ENCODE results near the gene MAP2. TPM values are rescaled to one million over a fixed set of nuclear protein-coding genes. Genes with fewer than 3 reads are reported as not detected.

The MAP2 gene
- total and polyA plus RNA-seq, 2 donors (not counting 1 experiment from before 2014, with no cell fraction given): 1.8 to 3.0 TPM

DNA sequence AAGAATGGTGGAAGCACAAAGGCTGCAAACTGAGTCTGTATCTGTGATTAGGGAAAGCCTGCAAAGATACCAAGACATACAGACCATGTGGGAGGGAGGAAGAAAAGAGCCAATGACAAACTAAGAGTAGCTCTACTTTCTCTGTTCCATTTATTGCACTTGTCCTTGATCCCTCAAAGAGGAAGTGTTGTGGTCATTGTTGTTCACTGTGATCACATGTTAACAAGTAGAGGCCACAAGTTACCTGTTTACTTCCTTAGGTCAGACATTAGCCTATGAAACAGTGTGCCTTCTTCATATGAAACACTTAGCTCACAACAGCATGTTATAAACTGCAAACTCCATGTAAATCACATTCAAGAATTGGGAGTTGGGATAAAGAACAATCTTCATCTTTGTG is 32.6 kb downstream of the MAP2 start:
- H3K4me3 Mint-ChIP-seq: no peak overlapping the region
- no peaks in the 10 kb centered on the region for H3K27me3 ChIP-seq (replicated peaks in 1 of 4; ENCODE audit: control extremely low read depth in 1 of 4, control insufficient read depth in 3 of 4, insufficient read depth in 4 of 4, low read length in 3 of 4)
- ChIA-PET CTCF (no interaction called here), POLR2A (no interaction called here)
- DNase-seq (no peak), ATAC-seq (ENCODE audit: low read depth) (no peak)
- no peaks in the 10 kb centered on the region for H4K20me1 ChIP-seq (ENCODE audit: control insufficient read depth, insufficient read depth, low read length, poor library complexity, severe bottlenecking)
- no peak overlapping the region for H3K27ac Mint-ChIP-seq
- no peak overlapping the region for H3K27ac ChIP-seq (ENCODE audit: low read length in 2 of 2)
- no peaks in the 10 kb centered on the region for H3K36me3 ChIP-seq (replicated peaks in 1 of 2; ENCODE audit: control extremely low read depth in 1 of 2, control insufficient read depth in 1 of 2, extremely low read depth in 1 of 2, insufficient read depth in 2 of 2, low read length in 1 of 2)
- no peak overlapping the region for H2AFZ ChIP-seq (ENCODE audit: insufficient read depth, low read depth, low read length, poor library complexity, severe bottlenecking)
- H3K4me3 ChIP-seq (ENCODE audit: control extremely low read depth in 1 of 5, extremely low read depth in 1 of 5, insufficient read depth in 1 of 5, low read depth in 2 of 5, low read length in 4 of 5): no peak overlapping the region
- H3K4me2 ChIP-seq (replicated peaks; ENCODE audit: low read depth, low read length, poor library complexity, severe bottlenecking): no peak overlapping the region
- H3K9me3 Mint-ChIP-seq (ENCODE audit: insufficient read depth): peaks cover 2% of the 10 kb centered on the region
- no peak for TF ChIP-seq EZH2 (IDR thresholded peaks at IDR 0.05; ENCODE audit: borderline replicate concordance, insufficient read depth, low read depth, low read length, poor library complexity, severe bottlenecking)
- TF ChIP-seq, protein P1, sequence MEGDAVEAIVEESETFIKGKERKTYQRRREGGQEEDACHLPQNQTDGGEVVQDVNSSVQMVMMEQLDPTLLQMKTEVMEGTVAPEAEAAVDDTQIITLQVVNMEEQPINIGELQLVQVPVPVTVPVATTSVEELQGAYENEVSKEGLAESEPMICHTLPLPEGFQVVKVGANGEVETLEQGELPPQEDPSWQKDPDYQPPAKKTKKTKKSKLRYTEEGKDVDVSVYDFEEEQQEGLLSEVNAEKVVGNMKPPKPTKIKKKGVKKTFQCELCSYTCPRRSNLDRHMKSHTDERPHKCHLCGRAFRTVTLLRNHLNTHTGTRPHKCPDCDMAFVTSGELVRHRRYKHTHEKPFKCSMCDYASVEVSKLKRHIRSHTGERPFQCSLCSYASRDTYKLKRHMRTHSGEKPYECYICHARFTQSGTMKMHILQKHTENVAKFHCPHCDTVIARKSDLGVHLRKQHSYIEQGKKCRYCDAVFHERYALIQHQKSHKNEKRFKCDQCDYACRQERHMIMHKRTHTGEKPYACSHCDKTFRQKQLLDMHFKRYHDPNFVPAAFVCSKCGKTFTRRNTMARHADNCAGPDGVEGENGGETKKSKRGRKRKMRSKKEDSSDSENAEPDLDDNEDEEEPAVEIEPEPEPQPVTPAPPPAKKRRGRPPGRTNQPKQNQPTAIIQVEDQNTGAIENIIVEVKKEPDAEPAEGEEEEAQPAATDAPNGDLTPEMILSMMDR (IDR thresholded peaks at IDR 0.05): no peak
- H3K79me2 ChIP-seq (ENCODE audit: control insufficient read depth, insufficient read depth, low read length): no peaks in the 10 kb centered on the region
- H3K4me1 Mint-ChIP-seq: no peaks in the 10 kb centered on the region
- intact Hi-C loops (cut with micrococcal nuclease): no loop called here
- no peaks in the 10 kb centered on the region for H3K27me3 Mint-ChIP-seq
- H3K9ac ChIP-seq (ENCODE audit: low read length): no peak overlapping the region
- H3K4me1 ChIP-seq (ENCODE audit: control insufficient read depth in 2 of 2, insufficient read depth in 2 of 2, low read length in 2 of 2): no peaks in the 10 kb centered on the region
- no peaks in the 10 kb centered on the region for H3K9me3 ChIP-seq (ENCODE audit: control extremely low read depth in 1 of 3, control insufficient read depth in 2 of 3, insufficient read depth in 1 of 3, low read length in 2 of 3)

DNA sequence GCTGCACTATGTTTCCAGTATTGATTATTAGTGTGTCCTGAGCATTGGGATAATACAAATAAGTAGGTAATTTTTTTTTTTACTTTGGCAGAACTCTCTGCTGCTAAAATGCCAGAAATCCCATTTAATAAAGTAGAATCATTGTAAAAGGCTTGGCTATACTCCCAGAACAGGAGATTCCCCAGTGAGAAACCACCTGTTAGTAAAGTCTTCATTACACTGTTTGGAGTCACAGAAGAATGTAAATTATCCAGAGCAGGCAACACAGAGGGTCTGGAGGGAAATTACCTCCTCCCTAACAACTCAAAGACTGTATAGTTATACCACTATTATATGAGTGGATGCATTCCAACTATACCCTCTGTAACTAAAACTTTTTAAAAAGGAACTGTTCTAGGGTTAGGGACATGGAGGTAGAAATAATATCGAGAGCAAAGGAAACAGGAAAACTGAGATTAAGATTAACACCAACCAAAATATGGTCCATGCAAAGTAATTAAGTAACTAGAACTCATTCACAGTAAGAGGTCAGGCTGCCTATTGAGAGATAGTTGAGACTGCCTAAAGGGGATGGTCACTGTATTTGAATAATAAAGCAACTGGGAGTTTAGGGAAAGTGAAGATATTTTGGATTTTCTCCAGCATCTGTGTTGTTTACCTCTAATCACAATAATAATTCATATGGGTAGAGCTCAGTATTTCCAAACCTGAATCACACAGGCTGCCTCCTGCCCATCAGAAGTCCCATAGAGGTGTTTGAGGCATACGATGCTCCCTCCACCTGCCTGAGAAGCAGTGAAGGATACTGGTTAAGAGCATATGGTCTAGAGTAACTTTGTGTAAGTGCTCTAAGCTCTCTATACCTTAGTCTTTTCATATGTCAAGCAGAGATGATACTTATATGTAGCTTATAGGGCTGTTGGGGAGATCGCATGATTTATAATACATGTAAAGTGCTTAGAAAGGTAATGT is 34.4 kb downstream of the MAP2 start:
- Histone ChIP-seq H3K27me3 (replicated peaks in 1 of 4; ENCODE audit: control extremely low read depth in 1 of 4, control insufficient read depth in 3 of 4, insufficient read depth in 4 of 4, low read length in 3 of 4) (no peaks in the 10 kb centered on the region), H3K4me1 (ENCODE audit: control insufficient read depth in 2 of 2, insufficient read depth in 2 of 2, low read length in 2 of 2) (no peaks in the 10 kb centered on the region), H4K20me1 (ENCODE audit: control insufficient read depth, insufficient read depth, low read length, poor library complexity, severe bottlenecking) (no peaks in the 10 kb centered on the region), H3K27ac (ENCODE audit: low read length in 2 of 2) (no peak overlapping the region), H3K9me3 (ENCODE audit: control extremely low read depth in 1 of 3, control insufficient read depth in 2 of 3, insufficient read depth in 1 of 3, low read length in 2 of 3) (no peaks in the 10 kb centered on the region), H2AFZ (ENCODE audit: insufficient read depth, low read depth, low read length, poor library complexity, severe bottlenecking) (no peak overlapping the region), H3K9ac (ENCODE audit: low read length) (no peak overlapping the region), H3K79me2 (ENCODE audit: control insufficient read depth, insufficient read depth, low read length) (no peaks in the 10 kb centered on the region), H3K4me2 (replicated peaks; ENCODE audit: low read depth, low read length, poor library complexity, severe bottlenecking) (no peak overlapping the region), H3K36me3 (replicated peaks in 1 of 2; ENCODE audit: control extremely low read depth in 1 of 2, control insufficient read depth in 1 of 2, extremely low read depth in 1 of 2, insufficient read depth in 2 of 2, low read length in 1 of 2) (no peaks in the 10 kb centered on the region), H3K4me3 (ENCODE audit: control extremely low read depth in 1 of 5, extremely low read depth in 1 of 5, insufficient read depth in 1 of 5, low read depth in 2 of 5, low read length in 4 of 5) (no peak overlapping the region)
- DNase-seq: no peak
- H3K9me3 Mint-ChIP-seq (ENCODE audit: insufficient read depth): peaks cover 2% of the 10 kb centered on the region
- no peak for TF ChIP-seq EZH2 (IDR thresholded peaks at IDR 0.05; ENCODE audit: borderline replicate concordance, insufficient read depth, low read depth, low read length, poor library complexity, severe bottlenecking)
- TF ChIP-seq, protein P1 (IDR thresholded peaks at IDR 0.05): no peak
- ChIA-PET CTCF (no interaction called here), POLR2A (no interaction called here)
- no peaks in the 10 kb centered on the region for H3K27me3 Mint-ChIP-seq
- no CpG with 5 or more reads among the region's 3 CpGs for WGBS (ENCODE audit: insufficient coverage)
- H3K4me3 Mint-ChIP-seq: no peak overlapping the region
- no peaks in the 10 kb centered on the region for H3K4me1 Mint-ChIP-seq
- intact Hi-C loops (cut with micrococcal nuclease): no loop called here
- H3K27ac Mint-ChIP-seq: no peak overlapping the region
- ATAC-seq (ENCODE audit: low read depth): no peak

All from B cell (primary cell).